HepG2 (cell line): ENCODE results near the gene CXCR5.

ENCODE experiments used
- ARNT ChIP-seq: fragments of 450-650 bp; IDR thresholded peaks from 2 replicates; pipeline ENCODE4 v1.6.1; 2017
- ATF1 ChIP-seq: IDR thresholded peaks from 2 replicates; pipeline ENCODE4 v1.6.1; 2016; ENCODE audit warnings: mild to moderate bottlenecking, control low read depth
- BCLAF1 ChIP-seq: fragments of 450-650 bp; IDR thresholded peaks from 2 replicates; pipeline ENCODE4 v1.6.1; 2017; ENCODE audit warnings: mild to moderate bottlenecking
- FOXA1 ChIP-seq, 2 experiments: fragments of 450-650 bp in 1 of 2; sonication (generic) in 1 of 2; formaldehyde crosslinking in 1 of 2; IDR thresholded peaks; 2 replicates each; pipeline versions ENCODE4 v1.4.0 to v1.6.1; 2016 to 2020; ENCODE audit warnings: missing genetic modification reagents in 1 of 2
- GLI4 ChIP-seq: sonication (generic); formaldehyde crosslinking; IDR thresholded peaks from 2 replicates; pipeline ENCODE4 v1.5.1; 2020; ENCODE audit warnings: missing genetic modification reagents, mild to moderate bottlenecking, moderate library complexity, borderline replicate concordance
- HNF4G ChIP-seq, 2 experiments: sonication (generic) in 1 of 2; formaldehyde crosslinking in 1 of 2; IDR thresholded peaks; 2 replicates each; pipeline versions ENCODE4 v1.4.0 to v1.6.1; 2011 to 2020; ENCODE audit warnings: borderline replicate concordance in 2 of 2, low read depth in 2 of 2, mild to moderate bottlenecking in 2 of 2, low read length in 1 of 2, missing genetic modification reagents in 1 of 2, moderate library complexity in 1 of 2
- NFE2L2 ChIP-seq: fragments of 150-350 bp; IDR thresholded peaks from 2 replicates; pipeline ENCODE4 v1.6.1; 2014; ENCODE audit warnings: low read length
- NFIB ChIP-seq: sonication (generic); formaldehyde crosslinking; IDR thresholded peaks from 2 replicates; pipeline ENCODE4 v1.9.0; 2021; ENCODE audit warnings: missing genetic modification reagents, mild to moderate bottlenecking, borderline replicate concordance
- PCBP1 ChIP-seq: fragments of 200-400 bp; formaldehyde crosslinking; IDR thresholded peaks from 2 replicates; pipeline ENCODE4 v1.6.1; 2017; ENCODE audit warnings: mild to moderate bottlenecking, low read depth, low read length, borderline replicate concordance
- POLR2A ChIP-seq, 2 experiments: IDR thresholded peaks; 2 replicates each; pipeline ENCODE4 v1.6.1; 2011; ENCODE audit warnings: low read depth in 2 of 2, low read length in 2 of 2, mild to moderate bottlenecking in 1 of 2, moderate library complexity in 1 of 2; ENCODE audit not compliant: insufficient read depth in 1 of 2
- POLR2AphosphoS5 ChIP-seq: IDR thresholded peaks from 2 replicates; pipeline ENCODE4 v1.6.1; 2012; ENCODE audit warnings: low read depth, low read length
- ZBTB43 ChIP-seq: sonication (generic); formaldehyde crosslinking; conservative IDR thresholded peaks from 2 replicates; pipeline ENCODE4 v1.4.0; 2020; ENCODE audit warnings: missing genetic modification reagents
- ZZZ3 ChIP-seq: sonication (generic); formaldehyde crosslinking; IDR thresholded peaks from 2 replicates; pipeline ENCODE4 v1.4.0; 2020; ENCODE audit warnings: missing genetic modification reagents, mild to moderate bottlenecking, borderline replicate concordance

DNA sequence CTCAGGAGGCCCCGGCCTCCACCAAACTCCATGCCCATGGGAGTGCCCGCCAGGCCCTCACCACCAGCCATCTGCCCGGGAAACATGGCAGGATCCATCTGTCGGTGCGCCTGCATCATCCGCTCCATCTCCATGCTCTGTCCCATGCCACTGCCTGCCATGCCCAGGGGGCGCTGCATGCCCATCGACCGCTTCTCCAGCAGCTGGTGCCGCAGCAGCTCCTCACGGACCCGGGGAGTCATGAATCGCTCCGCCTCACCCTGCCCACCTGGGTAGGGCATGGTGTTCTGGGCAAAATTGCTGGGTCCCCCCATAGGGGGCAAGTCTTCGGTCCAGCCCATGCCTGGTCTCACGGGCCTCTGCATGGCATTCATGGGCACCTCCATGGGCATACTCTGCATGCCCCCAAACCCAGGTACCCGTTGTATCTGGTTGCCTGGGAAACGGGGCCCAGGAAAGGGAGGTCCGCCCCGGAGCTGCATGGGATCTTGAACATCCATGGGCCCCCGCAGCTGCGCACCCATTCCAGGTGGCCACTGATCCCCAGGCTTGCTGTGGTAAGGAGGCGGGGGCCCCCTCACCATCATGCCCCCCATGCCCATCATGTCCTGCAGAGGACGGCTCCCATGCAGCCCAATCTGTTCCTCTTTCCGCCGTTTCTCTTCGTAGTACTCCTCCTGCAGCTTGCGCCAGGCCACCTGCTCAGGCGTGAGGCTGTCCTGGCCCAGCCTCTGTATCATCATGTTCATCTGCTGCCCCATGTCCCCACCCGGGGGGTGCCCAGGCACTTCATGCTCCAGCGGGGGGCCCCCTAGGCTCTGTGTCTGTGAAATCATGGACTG lies 18.0 kb downstream of the CXCR5 start:
- TF ChIP-seq GLI4 (CRISPR knock-in tag) (no peak), ZZZ3 (CRISPR knock-in tag) (no peak), POLR2AphosphoS5 (no peak), ATF1 (CRISPR knock-in tag) (no peak), NFIB (CRISPR knock-in tag) (no peak), POLR2A (IDR thresholded peaks at IDR 0.05; ENCODE audit: insufficient read depth in 1 of 2, low read depth in 2 of 2, low read length in 2 of 2) (no peak), FOXA1 (IDR thresholded peaks at IDR 0.05) (no peak), FOXA1 (CRISPR knock-in tag; IDR thresholded peaks at IDR 0.05) (no peak), ARNT (no peak), ZBTB43 (CRISPR knock-in tag) (no peak), NFE2L2 (no peak), BCLAF1 (no peak), HNF4G (IDR thresholded peaks at IDR 0.05; ENCODE audit: borderline replicate concordance, low read depth, low read length) (no peak), HNF4G (CRISPR knock-in tag; IDR thresholded peaks at IDR 0.05; ENCODE audit: borderline replicate concordance, low read depth) (no peak), PCBP1 (no peak)
